GDM1 (cell line): ENCODE results near the gene KCTD2.

Experiments
- DNase-seq: peaks from one replicate; lab custom pipeline; 2025; lab: John Stamatoyannopoulos, UW

The KCTD2 gene

GRCh38 chr17:75077496-75078283 is 30.7 kb downstream of the KCTD2 start:
- no peak for DNase-seq

GRCh38 chr17:75078284-75079022 is 31.4 kb downstream of the KCTD2 start:
- no peak for DNase-seq

- no peak for DNase-seq
Observed at GRCh38 chr17:75079023-75079373, 32.0 kb downstream of the KCTD2 start.

GRCh38 chr17:75081611-75082540 is 34.9 kb downstream of the KCTD2 start:
- DNase-seq: no peak

GRCh38 chr17:75082683-75083082 is 35.7 kb downstream of the KCTD2 start:
- DNase-seq: no peak

- DNase-seq: no peak
Observed at GRCh38 chr17:75084039-75084660, 37.1 kb downstream of the KCTD2 start.

- DNase-seq: no peak
Observed at GRCh38 chr17:75086496-75087181, 39.6 kb downstream of the KCTD2 start.

- DNase-seq: no peak
Observed at GRCh38 chr17:75087182-75087557, 40.1 kb downstream of the KCTD2 start.

- peak; percentile 75 for DNase-seq
Observed at GRCh38 chr17:75087558-75088453, 40.8 kb downstream of the KCTD2 start, which contains the start of gene SLC16A5. TSS of gene SLC16A5 (plus strand) at chr17:75087954. CDS start at chr17:75093637, 5,683 bp downstream.

GRCh38 chr17:75088465-75089417 is 41.7 kb downstream of the KCTD2 start:
- DNase-seq: no peak

GRCh38 chr17:75090871-75091854 is 44.1 kb downstream of the KCTD2 start:
- no peak for DNase-seq

- DNase-seq: no peak
Observed at GRCh38 chr17:75091855-75092327, 44.9 kb downstream of the KCTD2 start.

- DNase-seq: no peak
Observed at GRCh38 chr17:75093548-75094158, 46.6 kb downstream of the KCTD2 start.

- DNase-seq: no peak
Observed at GRCh38 chr17:75094871-75095399, 47.9 kb downstream of the KCTD2 start.

GRCh38 chr17:75096082-75096625 is 49.1 kb downstream of the KCTD2 start:
- peak; percentile 83 for DNase-seq

GRCh38 chr17:75097865-75098264 is 50.8 kb downstream of the KCTD2 start:
- DNase-seq: no peak

GRCh38 chr17:75098861-75099260 is 51.8 kb downstream of the KCTD2 start:
- DNase-seq: no peak
